H9 (cell line): Measurements from ENCODE around the gene KIF13A. TPM values are rescaled to one million over a fixed set of nuclear protein-coding genes. Genes with fewer than 3 reads are reported as not detected.

ENCODE experiments used
- DNase-seq: peaks from one replicate; pipeline ENCODE4 v3.0.0-alpha.2; 2017
- H2AFZ ChIP-seq: one replicate; pipeline ENCODE4 v1.6.1; 2013; ENCODE audit warnings: mild to moderate bottlenecking, low read length, control low read depth, moderate library complexity
- H2AK5ac ChIP-seq: 2 replicates; pipeline ENCODE4 v1.6.1; 2013; ENCODE audit warnings: low read length, control low read depth, mixed read lengths; ENCODE audit not compliant: insufficient read length
- H2BK120ac ChIP-seq: one replicate; pipeline ENCODE4 v1.6.1; 2013; ENCODE audit warnings: low read depth, mild to moderate bottlenecking, low read length, control low read depth, inconsistent platforms; ENCODE audit not compliant: poor library complexity, severe bottlenecking
- H2BK12ac ChIP-seq: 2 replicates; pipeline ENCODE4 v1.6.1; 2013; ENCODE audit warnings: low read length, control low read depth, mixed read lengths, low read depth; ENCODE audit not compliant: insufficient read length
- H2BK15ac ChIP-seq: 2 replicates; pipeline ENCODE4 v1.6.1; 2013; ENCODE audit warnings: low read depth, low read length, control low read depth
- H2BK20ac ChIP-seq: one replicate; pipeline ENCODE4 v1.6.1; 2013; ENCODE audit warnings: low read depth, mild to moderate bottlenecking, low read length, control low read depth, inconsistent platforms; ENCODE audit not compliant: poor library complexity, severe bottlenecking
- H2BK5ac ChIP-seq: 2 replicates; pipeline ENCODE4 v1.6.1; 2013; ENCODE audit warnings: low read length, control low read depth, mixed read lengths; ENCODE audit not compliant: insufficient read length
- H3K14ac ChIP-seq: 2 replicates; pipeline ENCODE4 v1.6.1; 2013; ENCODE audit warnings: low read length, control low read depth; ENCODE audit not compliant: insufficient read depth
- H3K18ac ChIP-seq: 2 replicates; pipeline ENCODE4 v1.6.1; 2013; ENCODE audit warnings: low read depth, mild to moderate bottlenecking, mixed read lengths, low read length, control low read depth; ENCODE audit not compliant: insufficient read length
- H3K23ac ChIP-seq: 2 replicates; pipeline ENCODE4 v1.6.1; 2013; ENCODE audit warnings: low read length, control low read depth, mixed read lengths, low read depth; ENCODE audit not compliant: insufficient read length
- H3K23me2 ChIP-seq: 2 replicates; pipeline ENCODE4 v1.6.1; 2013; ENCODE audit warnings: low read depth, mild to moderate bottlenecking, mixed read lengths, low read length, control low read depth; ENCODE audit not compliant: insufficient read length, poor library complexity, severe bottlenecking
- H3K27ac ChIP-seq: 2 replicates; pipeline ENCODE4 v1.5.1; 2013; ENCODE audit warnings: low read length, control low read depth, mixed read lengths, low read depth; ENCODE audit not compliant: insufficient read length
- H3K27me3 ChIP-seq: 2 replicates; pipeline ENCODE4 v1.6.1; 2013; ENCODE audit warnings: low read length, control low read depth, inconsistent platforms; ENCODE audit not compliant: insufficient read depth
- H3K4ac ChIP-seq: 2 replicates; pipeline ENCODE4 v1.6.1; 2013; ENCODE audit warnings: low read depth, mild to moderate bottlenecking, control low read depth, inconsistent platforms, low read length, moderate library complexity
- H3K4me1 ChIP-seq: 2 replicates; pipeline ENCODE4 v1.6.1; 2013; ENCODE audit warnings: low read length, control low read depth, inconsistent platforms; ENCODE audit not compliant: insufficient read depth
- H3K4me2 ChIP-seq: 2 replicates; pipeline ENCODE4 v1.6.1; 2013; ENCODE audit warnings: low read length, control low read depth, mixed read lengths; ENCODE audit not compliant: insufficient read length, insufficient read depth
- H3K56ac ChIP-seq: 2 replicates; pipeline ENCODE4 v1.6.1; 2013; ENCODE audit warnings: low read depth, mild to moderate bottlenecking, mixed read lengths, low read length, control low read depth; ENCODE audit not compliant: insufficient read length
- H3K79me1 ChIP-seq: 2 replicates; pipeline ENCODE4 v1.6.1; 2013; ENCODE audit warnings: low read depth, mild to moderate bottlenecking, moderate library complexity, low read length, control low read depth, inconsistent platforms; ENCODE audit not compliant: insufficient read depth, poor library complexity, severe bottlenecking
- H3K79me2 ChIP-seq: 2 replicates; pipeline ENCODE4 v1.6.1; 2013; ENCODE audit warnings: low read length, control low read depth, inconsistent platforms; ENCODE audit not compliant: insufficient read depth
- H3K9ac ChIP-seq: 2 replicates; pipeline ENCODE4 v1.6.1; 2013; ENCODE audit warnings: low read length, control low read depth, mixed read lengths; ENCODE audit not compliant: insufficient read length; ENCODE audit errors: extremely low read depth
- H3K9me3 ChIP-seq: one replicate; pipeline ENCODE4 v1.6.1; 2013; ENCODE audit warnings: low read depth, low read length, inconsistent platforms; ENCODE audit not compliant: control insufficient read depth
- H3T11ph ChIP-seq: one replicate; pipeline ENCODE4 v1.6.1; 2013; ENCODE audit warnings: mild to moderate bottlenecking, low read length, control low read depth, inconsistent platforms
- H4K20me1 ChIP-seq: one replicate; pipeline ENCODE4 v1.6.1; 2013; ENCODE audit not compliant: control insufficient read depth, insufficient read length, insufficient read depth
- H4K5ac ChIP-seq: 2 replicates; pipeline ENCODE4 v1.6.1; 2013; ENCODE audit warnings: low read depth, mild to moderate bottlenecking, mixed read lengths, low read length, control low read depth; ENCODE audit not compliant: insufficient read length
- H4K8ac ChIP-seq: replicated peaks from 2 replicates; pipeline ENCODE4 v1.6.1; 2013; ENCODE audit warnings: low read length, control low read depth, mixed read lengths, low read depth; ENCODE audit not compliant: insufficient read length
- H4K91ac ChIP-seq: 2 replicates; pipeline ENCODE4 v1.6.1; 2013; ENCODE audit warnings: low read depth, mild to moderate bottlenecking, moderate library complexity, mixed read lengths, low read length, control low read depth; ENCODE audit not compliant: insufficient read length
- H3K27ac Mint-ChIP-seq, 3 experiments: 2 replicates in 2 of 3; 3 replicates in 1 of 3; pipeline ENCODE4 v1.8.0; 2020 to 2021; ENCODE audit warnings: mixed read lengths in 3 of 3, mild to moderate bottlenecking in 1 of 3, moderate library complexity in 1 of 3
- H3K27me3 Mint-ChIP-seq: 2 replicates; pipeline ENCODE4 v1.8.0; 2021; ENCODE audit warnings: low read depth, mild to moderate bottlenecking, moderate library complexity, mixed read lengths
- H3K36me3 Mint-ChIP-seq, 3 experiments: 2 replicates in 2 of 3; 3 replicates in 1 of 3; pipeline ENCODE4 v1.8.0; 2020 to 2021; ENCODE audit warnings: low read depth in 3 of 3, mixed read lengths in 3 of 3; ENCODE audit not compliant: insufficient read depth in 1 of 3
- H3K4me1 Mint-ChIP-seq, 2 experiments: 2 replicates each; pipeline ENCODE4 v1.8.0; 2020; ENCODE audit warnings: mixed read lengths in 2 of 2
- H3K4me3 Mint-ChIP-seq, 2 experiments: 2 replicates in 1 of 2; 3 replicates in 1 of 2; pipeline ENCODE4 v1.8.0; 2020 to 2021; ENCODE audit warnings: mild to moderate bottlenecking in 2 of 2, mixed read lengths in 2 of 2, moderate library complexity in 1 of 2
- H3K9me3 Mint-ChIP-seq, 2 experiments: 2 replicates in 1 of 2; 3 replicates in 1 of 2; pipeline ENCODE4 v1.8.0; 2020; ENCODE audit warnings: mild to moderate bottlenecking in 2 of 2, mixed read lengths in 2 of 2, moderate library complexity in 1 of 2
- WGBS: extraction: QIAGEN DNeasy Blood & Tissue Kit; methylation state at CpG from one replicate; pipeline ENCODE4 v1.1.7; 2013; ENCODE audit warnings: missing lambda C conversion rate, low lambda C conversion rate, mixed read lengths; ENCODE audit not compliant: insufficient read length; ENCODE audit errors: extremely low coverage; 5-methylcytosine and 5-hydroxymethylcytosine counted together
- total RNA-seq: library from RNA; stranded (reverse); gene quantifications from 2 replicates; pipeline ENCODE4 v1.2.1, GENCODE V29; 2021
- TF ChIP-seq, protein P1 (sequence below): fragments of 200-600 bp; sonication (generic); conservative IDR thresholded peaks from 3 replicates; pipeline ENCODE4 v1.8.0; 2021; ENCODE audit warnings: antibody characterized with exemption, mild to moderate bottlenecking

KIF13A gene
- total RNA-seq, 1 experiment from 2014 or later: 38.2 TPM

DNA sequence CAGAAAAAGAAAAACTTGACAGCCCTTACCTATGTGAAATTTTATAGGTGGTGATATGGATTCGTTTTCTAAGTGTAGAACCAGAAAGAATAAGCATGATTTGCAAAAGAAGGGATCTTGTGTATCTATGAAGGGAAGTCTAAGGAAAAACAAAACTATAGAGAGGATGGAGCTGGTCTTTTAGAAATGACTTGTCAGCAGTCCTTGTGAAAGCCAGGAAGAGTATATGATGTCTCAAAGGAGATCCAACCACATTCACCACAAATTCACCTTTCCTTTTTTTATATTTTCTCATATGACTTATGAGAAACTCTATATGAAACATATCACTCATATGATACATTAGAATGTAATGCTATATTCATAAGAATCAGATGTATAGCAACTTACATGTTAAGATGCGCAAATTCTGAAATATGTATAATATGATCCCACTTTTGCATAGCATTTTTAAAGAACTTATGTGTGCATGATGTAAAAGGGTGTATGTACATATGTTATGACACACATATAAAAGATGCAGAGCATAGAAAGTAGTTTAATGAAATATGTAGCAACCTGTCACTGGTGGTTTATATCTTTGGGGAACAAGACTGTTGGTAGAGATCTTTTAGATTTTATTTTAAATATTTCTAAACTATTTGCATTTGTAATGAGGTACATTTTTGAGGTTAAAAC, 188.8 kb downstream of the KIF13A start:
- Mint-ChIP-seq H3K4me3 (no peak overlapping the region), H3K27ac (no peak overlapping the region), H3K9me3 (no peaks in the 10 kb centered on the region), H3K4me1 (no peaks in the 10 kb centered on the region), H3K27me3 (no peaks in the 10 kb centered on the region), H3K36me3 (peaks cover 33 to 74% (median 72%) of the 10 kb centered on the region in 3 experiments; a peak in 6 of 7 replicates)
- Histone ChIP-seq H3K14ac (no peak overlapping the region), H3K23ac (no peak overlapping the region), H4K20me1 (no peaks in the 10 kb centered on the region), H3K4me1 (no peaks in the 10 kb centered on the region), H3K9me3 (no peaks in the 10 kb centered on the region), H2BK15ac (no peak overlapping the region), H3T11ph (no peak overlapping the region), H3K23me2 (no peaks in the 10 kb centered on the region), H2BK120ac (no peak overlapping the region), H3K79me2 (no peaks in the 10 kb centered on the region), H3K9ac (no peak overlapping the region), H2BK20ac (no peak overlapping the region), H3K18ac (no peak overlapping the region), H2BK12ac (no peak overlapping the region), H3K4ac (no peak overlapping the region), H4K5ac (no peak overlapping the region), H3K27me3 (no peaks in the 10 kb centered on the region), H2BK5ac (no peak overlapping the region), H4K91ac (no peak overlapping the region), H3K27ac (no peak overlapping the region), H2AFZ (no peak overlapping the region), H3K4me2 (no peak overlapping the region), H4K8ac (no peak overlapping the region), H3K56ac (no peak overlapping the region), H2AK5ac (no peak overlapping the region), H3K79me1 (no peaks in the 10 kb centered on the region)
- no peak for DNase-seq
- WGBS: no CpG with 5 or more reads among the region's 2 CpGs
- TF ChIP-seq, protein P1, sequence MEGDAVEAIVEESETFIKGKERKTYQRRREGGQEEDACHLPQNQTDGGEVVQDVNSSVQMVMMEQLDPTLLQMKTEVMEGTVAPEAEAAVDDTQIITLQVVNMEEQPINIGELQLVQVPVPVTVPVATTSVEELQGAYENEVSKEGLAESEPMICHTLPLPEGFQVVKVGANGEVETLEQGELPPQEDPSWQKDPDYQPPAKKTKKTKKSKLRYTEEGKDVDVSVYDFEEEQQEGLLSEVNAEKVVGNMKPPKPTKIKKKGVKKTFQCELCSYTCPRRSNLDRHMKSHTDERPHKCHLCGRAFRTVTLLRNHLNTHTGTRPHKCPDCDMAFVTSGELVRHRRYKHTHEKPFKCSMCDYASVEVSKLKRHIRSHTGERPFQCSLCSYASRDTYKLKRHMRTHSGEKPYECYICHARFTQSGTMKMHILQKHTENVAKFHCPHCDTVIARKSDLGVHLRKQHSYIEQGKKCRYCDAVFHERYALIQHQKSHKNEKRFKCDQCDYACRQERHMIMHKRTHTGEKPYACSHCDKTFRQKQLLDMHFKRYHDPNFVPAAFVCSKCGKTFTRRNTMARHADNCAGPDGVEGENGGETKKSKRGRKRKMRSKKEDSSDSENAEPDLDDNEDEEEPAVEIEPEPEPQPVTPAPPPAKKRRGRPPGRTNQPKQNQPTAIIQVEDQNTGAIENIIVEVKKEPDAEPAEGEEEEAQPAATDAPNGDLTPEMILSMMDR: no peak
